ENCODE data around the gene POLD4. TPM values are rescaled to one million over a fixed set of nuclear protein-coding genes. Genes with fewer than 3 reads are reported as not detected.

The POLD4 gene
- total RNA-seq, 3 donors from 2014 or later: 16.4 to 23.8 (median 22.0) TPM

DNA sequence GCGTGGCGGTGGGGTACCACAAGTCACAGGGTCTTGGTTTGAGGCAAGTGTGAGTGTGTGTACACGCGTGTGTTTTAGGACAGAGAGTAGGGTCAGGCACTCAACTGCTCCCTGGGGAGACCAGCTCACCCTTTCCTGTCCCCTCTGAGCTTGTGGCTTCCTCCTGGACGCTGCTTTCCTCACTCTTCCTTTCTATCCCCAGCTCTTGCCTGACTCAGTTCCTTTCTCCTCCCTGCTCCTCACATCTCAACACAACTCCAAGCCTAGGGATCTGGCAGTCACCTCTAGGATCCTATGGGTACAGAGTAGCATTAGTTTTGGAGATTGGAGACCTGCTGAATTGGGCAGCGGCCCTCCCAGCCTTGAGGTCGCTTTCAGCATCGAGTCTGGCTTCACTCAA lies 15.9 kb upstream of the POLD4 start:
- H3K9me3 Mint-ChIP-seq: no peaks in the 10 kb centered on the region

DNA sequence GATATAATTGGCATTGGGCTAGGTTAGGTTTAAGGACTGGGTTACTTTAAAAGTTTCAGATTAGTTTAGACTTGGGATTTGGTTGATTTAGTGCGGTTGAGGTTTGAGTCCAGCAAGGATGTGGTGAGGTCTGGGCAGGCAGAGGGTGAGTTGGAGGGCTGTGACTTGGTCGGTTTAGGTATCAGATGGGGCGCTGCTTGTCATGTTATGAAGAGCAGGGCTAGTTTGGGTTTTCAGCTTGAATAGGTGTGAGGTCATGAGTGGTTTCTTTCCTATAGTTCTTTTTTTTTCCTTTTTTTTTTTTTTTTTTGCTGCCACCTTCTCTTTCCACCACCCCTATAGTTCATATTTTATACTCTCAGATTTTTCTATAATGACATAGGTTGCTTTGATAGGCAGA lies 15.3 kb upstream of the POLD4 start:
- no peak for DNase-seq
- Mint-ChIP-seq H3K4me3 (no peak overlapping the region), H3K4me1 (ENCODE audit: low read depth) (peaks cover 70% of the 10 kb centered on the region), H3K36me3 (ENCODE audit: insufficient read depth) (peaks cover 6% of the 10 kb centered on the region), H3K9me3 (no peaks in the 10 kb centered on the region), H3K27me3 (ENCODE audit: low read depth) (peaks cover 7% of the 10 kb centered on the region)
- ATAC-seq: peak in 1 of 2 donors; percentile 48

More for the DNA sequence above, 15.9 kb upstream of the POLD4 start:
- Mint-ChIP-seq H3K27me3 (ENCODE audit: low read depth) (peaks cover 7% of the 10 kb centered on the region), H3K4me1 (ENCODE audit: low read depth) (peaks cover 68% of the 10 kb centered on the region), H3K4me3 (no peak overlapping the region), H3K36me3 (ENCODE audit: insufficient read depth) (peaks cover 6% of the 10 kb centered on the region)
- DNase-seq (no peak), ATAC-seq (no peak)

DNA sequence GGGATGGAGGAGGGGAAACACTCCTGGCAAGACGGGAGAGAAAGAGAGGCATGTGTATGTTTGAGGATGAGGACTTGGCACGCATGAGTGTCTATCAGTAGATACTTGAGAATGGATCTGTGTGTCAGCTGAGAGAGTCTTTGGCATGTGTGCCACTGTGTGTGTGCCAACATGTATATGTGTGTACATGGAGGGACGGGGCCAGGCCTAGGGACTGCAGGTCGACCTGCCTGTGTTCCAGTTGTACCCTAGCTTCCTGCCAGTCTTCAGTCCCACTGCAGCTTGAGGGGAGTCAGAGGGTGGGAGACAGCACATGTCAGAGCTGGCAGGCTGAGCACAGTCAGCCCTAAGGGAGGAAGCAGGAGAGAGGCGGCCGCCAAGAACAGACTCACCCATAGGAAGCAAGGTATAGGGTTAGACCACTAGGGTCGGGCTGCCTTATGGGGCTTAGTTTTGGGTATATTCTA lies 14.4 kb upstream of the POLD4 start:
- Mint-ChIP-seq H3K4me1 (ENCODE audit: low read depth) (peaks cover 74% of the 10 kb centered on the region), H3K4me3 (no peak overlapping the region)

DNA sequence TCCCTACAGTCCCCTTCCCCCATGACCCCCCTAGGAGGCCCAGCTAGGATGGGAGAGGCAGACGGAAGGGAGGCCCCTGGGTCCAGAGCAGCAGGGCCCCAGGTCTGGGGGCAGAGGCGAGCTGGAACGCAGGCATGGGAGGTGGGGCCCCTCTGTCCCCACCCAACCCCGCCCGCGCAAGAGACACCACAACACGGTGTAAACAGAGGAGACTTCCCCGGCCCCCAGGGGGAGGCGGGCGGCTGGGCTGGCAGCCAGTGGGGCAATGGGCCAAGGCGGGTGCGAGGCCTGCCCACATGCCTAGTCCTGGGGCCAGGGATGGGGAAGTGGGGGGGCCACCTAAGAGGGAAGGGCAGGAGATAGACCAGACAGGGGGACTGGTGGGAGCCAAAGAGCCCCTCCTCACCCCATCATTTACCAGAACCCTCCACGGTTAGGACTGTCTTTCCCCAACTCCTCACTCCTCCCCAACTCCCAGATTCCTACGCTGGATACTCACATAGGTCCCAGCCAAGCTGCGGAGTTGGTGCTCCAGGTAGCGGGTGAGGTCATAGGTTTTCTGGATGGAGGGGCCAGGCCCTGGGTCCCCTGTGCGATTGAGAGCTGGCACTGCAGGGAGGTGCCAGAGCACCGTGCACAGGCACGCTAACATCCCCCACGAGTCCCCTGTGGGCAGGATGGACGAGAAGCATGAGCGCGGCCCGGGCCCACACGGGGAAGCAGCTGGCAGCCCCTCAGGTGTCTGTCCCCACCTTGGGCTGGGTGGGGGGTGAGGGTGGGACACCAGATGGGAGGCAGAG lies 13.8 kb upstream of the POLD4 start:
- DNase-seq: no peak
- peaks cover 6% of the 10 kb centered on the region for H3K36me3 Mint-ChIP-seq (ENCODE audit: insufficient read depth)
- H3K27me3 Mint-ChIP-seq (ENCODE audit: low read depth): peaks cover 7% of the 10 kb centered on the region
- H3K9me3 Mint-ChIP-seq: no peaks in the 10 kb centered on the region
- H3K4me1 Mint-ChIP-seq (ENCODE audit: low read depth): peaks cover 75% of the 10 kb centered on the region
- ATAC-seq: no peak
- no peak overlapping the region for H3K4me3 Mint-ChIP-seq

More for the DNA sequence above, 14.4 kb upstream of the POLD4 start:
- no peak for DNase-seq
- peaks cover 6% of the 10 kb centered on the region for H3K36me3 Mint-ChIP-seq (ENCODE audit: insufficient read depth)
- ATAC-seq: no peak
- peaks cover 7% of the 10 kb centered on the region for H3K27me3 Mint-ChIP-seq (ENCODE audit: low read depth)
- H3K9me3 Mint-ChIP-seq: no peaks in the 10 kb centered on the region

DNA sequence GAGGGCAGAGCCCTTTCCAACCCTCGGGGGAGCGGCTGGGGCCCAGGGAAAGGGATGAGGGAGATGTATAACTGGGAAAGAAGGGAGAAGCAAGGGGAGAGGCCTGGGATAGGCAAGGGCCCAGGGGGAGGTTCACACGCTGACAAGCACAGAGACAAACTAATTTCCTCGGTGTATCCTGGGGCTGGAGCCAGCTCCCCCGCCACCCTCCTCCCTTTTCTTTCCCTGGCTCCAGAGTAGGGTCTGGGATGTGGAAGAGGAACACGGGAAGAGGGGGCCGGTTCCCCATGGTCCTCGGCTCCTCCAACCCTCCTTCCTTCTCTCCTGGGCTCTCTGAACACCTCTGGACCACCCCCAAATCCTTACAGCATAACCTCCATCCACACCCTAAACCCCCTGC lies 13.2 kb upstream of the POLD4 start:
- Mint-ChIP-seq H3K4me1 (ENCODE audit: low read depth) (peaks cover 71% of the 10 kb centered on the region), H3K27me3 (ENCODE audit: low read depth) (peaks cover 4% of the 10 kb centered on the region), H3K9me3 (no peaks in the 10 kb centered on the region), H3K4me3 (no peak overlapping the region), H3K36me3 (ENCODE audit: insufficient read depth) (peaks cover 6% of the 10 kb centered on the region)
- no peak for DNase-seq
- no peak for ATAC-seq

DNA sequence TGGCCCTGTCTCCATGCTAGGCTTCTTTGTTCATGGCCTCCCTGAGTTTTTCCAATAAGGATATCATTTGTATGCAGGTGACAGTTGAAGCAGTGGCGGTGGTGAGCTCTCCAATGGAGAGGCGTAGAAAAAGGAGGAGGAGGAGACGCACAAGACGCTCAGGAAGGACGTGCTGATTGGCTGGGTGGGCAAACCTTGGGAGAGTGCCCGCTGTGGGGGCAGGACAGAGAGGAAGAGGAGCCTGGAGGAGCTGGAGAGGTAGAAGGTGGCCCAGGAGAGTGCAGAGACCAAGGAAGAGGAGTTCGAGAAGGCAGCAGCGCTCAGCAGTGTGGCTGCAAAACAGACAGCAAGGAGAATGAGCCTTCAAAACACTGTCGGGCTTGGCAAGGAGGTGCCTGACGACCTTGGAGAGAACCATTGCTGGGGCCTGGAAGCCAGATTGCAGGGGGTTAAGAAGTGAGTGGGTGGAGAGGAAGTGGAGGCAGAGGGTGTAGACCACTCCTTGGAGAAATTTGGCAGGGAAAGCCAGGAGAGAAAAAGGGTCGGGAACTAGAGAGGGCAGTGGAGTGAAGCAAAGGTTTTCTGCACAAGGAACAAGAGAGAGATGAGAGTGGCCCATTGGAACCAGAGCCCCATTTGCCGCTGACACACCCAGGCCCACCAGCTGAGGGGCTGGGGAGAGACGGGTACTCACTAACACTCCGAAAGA lies 12.5 kb upstream of the POLD4 start:
- H3K36me3 Mint-ChIP-seq (ENCODE audit: insufficient read depth): peaks cover 6% of the 10 kb centered on the region
- no peaks in the 10 kb centered on the region for H3K27me3 Mint-ChIP-seq (ENCODE audit: low read depth)
- DNase-seq (no peak), ATAC-seq (no peak)
- H3K4me3 Mint-ChIP-seq: no peak overlapping the region
- no peaks in the 10 kb centered on the region for H3K9me3 Mint-ChIP-seq
- peaks cover 65% of the 10 kb centered on the region for H3K4me1 Mint-ChIP-seq (ENCODE audit: low read depth)

DNA sequence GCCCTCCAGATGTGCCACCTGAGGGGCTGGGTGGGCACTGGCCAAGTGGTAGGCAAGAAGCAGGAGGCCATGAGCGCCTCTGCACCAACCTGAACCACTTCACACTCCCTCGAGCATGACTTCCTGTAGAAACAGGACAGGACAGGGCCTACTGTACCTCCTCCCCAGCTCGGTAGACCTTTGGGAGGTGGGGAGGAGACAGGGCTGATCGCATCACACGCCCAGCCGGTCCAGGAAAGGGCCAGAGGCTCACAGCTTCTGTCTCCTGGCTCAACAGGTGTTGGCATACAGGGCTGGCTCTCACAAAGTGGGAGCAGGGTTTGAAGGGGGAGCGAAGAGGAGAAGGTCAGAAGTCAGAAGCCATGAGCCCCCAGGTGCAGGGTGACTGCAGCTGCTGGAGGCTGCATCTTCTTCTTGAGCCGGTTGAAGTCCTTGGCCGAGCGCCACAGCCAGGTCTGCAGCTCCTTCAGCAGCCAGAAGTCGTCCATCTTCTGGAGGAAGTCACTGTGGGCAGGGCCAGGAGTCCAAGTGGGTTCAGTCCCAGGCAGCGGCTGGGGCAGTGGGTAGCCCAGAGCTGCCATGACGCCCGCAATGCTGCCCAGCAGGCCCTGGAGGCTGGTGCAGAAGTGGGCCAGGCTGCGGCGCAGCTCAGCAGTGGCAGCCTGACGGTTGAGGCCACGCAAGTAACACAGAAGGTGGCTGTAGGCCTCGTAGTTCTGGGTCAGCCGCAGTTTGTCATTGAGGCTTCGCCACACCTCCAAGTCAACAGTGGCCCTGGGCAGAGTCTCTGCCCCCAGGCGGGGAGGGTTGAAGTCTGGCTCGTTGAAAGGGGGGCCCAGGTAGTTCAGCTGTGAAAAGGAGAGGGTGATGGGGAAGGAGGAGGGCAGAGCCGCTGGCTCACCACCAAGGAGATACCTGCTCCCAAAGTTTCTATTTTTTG lies 11.7 kb upstream of the POLD4 start:
- Mint-ChIP-seq H3K4me1 (ENCODE audit: low read depth) (peaks cover 59% of the 10 kb centered on the region), H3K4me3 (no peak overlapping the region), H3K36me3 (ENCODE audit: insufficient read depth) (peaks cover 6% of the 10 kb centered on the region), H3K9me3 (no peaks in the 10 kb centered on the region), H3K27me3 (ENCODE audit: low read depth) (no peaks in the 10 kb centered on the region)
- peak in 1 of 2 donors; percentile 23 for ATAC-seq
- DNase-seq: no peak

DNA sequence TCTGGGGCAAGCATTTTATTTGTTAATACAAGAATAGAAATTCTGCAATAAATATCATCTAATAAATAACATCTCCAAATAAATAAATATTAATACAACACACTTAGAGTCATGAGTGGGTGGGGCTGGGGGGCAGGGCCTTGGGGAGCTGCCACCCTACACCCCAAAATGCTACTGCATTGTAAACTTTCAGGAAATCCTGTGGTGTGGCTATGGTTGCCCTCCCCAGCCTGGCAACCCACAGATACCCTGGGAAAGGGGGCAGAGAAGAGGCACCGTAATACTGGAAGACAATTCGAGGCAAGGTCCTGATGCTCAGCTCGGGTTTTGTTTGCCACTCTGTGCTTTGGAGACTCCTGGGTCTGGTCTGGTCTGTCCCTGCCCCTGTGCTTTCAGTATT lies 10.8 kb upstream of the POLD4 start:
- H3K36me3 Mint-ChIP-seq (ENCODE audit: insufficient read depth): peaks cover 6% of the 10 kb centered on the region
- H3K4me1 Mint-ChIP-seq (ENCODE audit: low read depth): peaks cover 51% of the 10 kb centered on the region
- no peak for DNase-seq
- no peak overlapping the region for H3K4me3 Mint-ChIP-seq
- no peaks in the 10 kb centered on the region for H3K9me3 Mint-ChIP-seq
- ATAC-seq: no peak
- H3K27me3 Mint-ChIP-seq (ENCODE audit: low read depth): no peaks in the 10 kb centered on the region

DNA sequence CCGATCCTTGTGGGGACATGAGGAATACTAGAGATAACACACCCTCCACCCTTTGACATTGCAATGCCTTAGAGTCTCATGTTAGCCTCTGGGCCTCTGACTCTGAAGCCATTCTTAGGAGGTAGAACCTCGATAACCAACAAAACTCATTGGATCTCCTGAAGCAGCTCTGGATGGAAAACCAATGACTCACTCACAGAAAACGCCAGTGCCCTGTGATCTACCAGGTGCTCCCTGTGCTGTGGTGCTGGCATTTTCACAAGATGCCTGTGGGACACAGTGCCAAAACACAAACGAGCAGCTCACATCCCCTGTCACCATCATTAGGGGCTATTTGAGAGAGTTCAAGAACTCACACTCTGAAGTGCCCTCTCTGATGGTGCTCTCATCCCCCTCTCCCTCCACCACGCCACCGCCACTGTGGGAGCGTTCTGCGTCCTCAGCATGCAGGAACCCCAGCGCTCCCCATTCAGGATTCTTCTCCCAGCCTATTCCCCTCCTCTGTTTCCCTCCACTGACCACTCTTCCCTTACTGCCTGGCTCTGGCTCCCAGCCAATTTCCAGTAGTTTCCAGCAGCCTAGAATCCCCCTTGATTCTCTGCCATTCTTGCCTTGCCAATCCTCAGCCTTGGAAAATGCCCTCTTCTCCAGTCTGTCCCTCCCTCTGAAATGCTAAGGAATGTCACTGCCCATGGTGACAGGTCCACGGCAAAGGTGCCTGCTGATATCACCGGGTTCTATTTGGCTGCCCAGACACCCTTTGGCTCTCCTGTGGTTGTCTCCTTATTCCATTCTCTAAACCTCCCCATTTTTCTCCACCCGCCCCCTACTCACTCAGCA lies 4.7 kb upstream of the POLD4 start:
- no peak overlapping the region for H3K4me3 Mint-ChIP-seq
- no peak for ATAC-seq
- H3K9me3 Mint-ChIP-seq: no peaks in the 10 kb centered on the region
- H3K4me1 Mint-ChIP-seq (ENCODE audit: low read depth): peaks cover 32% of the 10 kb centered on the region
- no peak for DNase-seq
- H3K36me3 Mint-ChIP-seq (ENCODE audit: insufficient read depth): no peaks in the 10 kb centered on the region
- no peaks in the 10 kb centered on the region for H3K27me3 Mint-ChIP-seq (ENCODE audit: low read depth)

DNA sequence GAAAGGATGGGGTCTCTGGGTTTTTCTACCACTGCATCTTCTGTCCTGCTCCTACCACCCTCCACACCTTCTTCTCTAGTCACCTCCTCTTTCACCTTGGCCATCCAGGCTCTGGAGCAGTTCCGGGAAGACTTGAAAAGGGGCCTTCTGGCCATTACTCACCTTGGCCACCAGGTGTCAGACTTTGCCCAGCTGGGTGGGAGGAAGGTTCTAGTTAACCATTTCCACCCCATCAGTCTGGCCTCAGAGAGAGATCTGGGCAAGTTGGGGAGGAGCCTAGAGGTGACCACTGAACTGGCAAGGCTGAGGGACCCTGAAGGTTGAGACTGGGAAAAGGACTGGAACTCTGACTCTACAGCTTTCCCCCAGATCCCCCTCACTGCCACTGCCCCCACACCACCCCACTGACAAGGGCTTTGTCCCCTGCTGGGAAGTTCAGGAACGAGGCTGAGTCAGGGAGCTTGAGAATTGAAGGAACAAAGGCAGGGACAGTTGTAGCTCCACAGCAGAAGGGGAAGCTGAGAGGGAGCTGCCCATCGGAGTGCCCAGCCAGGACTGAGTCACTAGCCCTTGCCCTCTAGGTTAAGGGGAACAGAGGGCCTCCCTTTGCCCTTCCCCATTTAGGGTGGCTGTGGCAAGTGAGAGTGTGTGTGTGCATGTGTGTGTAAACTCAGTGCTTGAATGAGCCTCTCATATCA lies 3.7 kb upstream of the POLD4 start:
- no peak for ATAC-seq
- no peak overlapping the region for H3K4me3 Mint-ChIP-seq
- H3K9me3 Mint-ChIP-seq: no peaks in the 10 kb centered on the region
- no peaks in the 10 kb centered on the region for H3K36me3 Mint-ChIP-seq (ENCODE audit: insufficient read depth)
- peaks cover 34% of the 10 kb centered on the region for H3K4me1 Mint-ChIP-seq (ENCODE audit: low read depth)
- DNase-seq: peak; percentile 61
- H3K27me3 Mint-ChIP-seq (ENCODE audit: low read depth): no peaks in the 10 kb centered on the region

DNA sequence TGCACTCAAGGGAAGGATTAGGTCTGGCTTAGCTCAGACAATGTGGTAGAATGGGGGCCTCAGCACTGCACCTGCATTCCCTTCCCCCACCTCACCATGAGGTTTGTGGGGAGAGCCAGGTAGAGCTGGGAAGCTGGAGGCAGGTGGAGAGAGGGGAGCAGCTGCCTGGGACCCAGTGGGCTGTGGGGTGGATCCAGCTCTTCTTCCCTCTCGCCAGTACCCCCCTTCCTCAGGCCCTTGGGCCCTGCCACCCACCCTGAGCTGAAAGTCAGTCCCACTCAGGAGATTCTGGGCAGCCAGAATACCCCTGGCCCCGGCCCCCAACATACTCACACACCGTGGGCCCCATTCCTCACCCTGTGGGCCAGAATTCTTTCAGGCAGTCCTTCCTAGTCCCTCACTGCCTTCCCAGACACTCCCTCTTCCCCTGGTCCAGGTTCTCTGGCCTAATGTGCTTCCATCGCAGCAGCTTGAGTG lies 3.1 kb upstream of the POLD4 start:
- Mint-ChIP-seq H3K4me3 (no peak overlapping the region), H3K4me1 (ENCODE audit: low read depth) (peaks cover 38% of the 10 kb centered on the region), H3K27me3 (ENCODE audit: low read depth) (no peaks in the 10 kb centered on the region), H3K36me3 (ENCODE audit: insufficient read depth) (no peaks in the 10 kb centered on the region), H3K9me3 (no peaks in the 10 kb centered on the region)
- ATAC-seq: no peak
- DNase-seq: no peak

DNA sequence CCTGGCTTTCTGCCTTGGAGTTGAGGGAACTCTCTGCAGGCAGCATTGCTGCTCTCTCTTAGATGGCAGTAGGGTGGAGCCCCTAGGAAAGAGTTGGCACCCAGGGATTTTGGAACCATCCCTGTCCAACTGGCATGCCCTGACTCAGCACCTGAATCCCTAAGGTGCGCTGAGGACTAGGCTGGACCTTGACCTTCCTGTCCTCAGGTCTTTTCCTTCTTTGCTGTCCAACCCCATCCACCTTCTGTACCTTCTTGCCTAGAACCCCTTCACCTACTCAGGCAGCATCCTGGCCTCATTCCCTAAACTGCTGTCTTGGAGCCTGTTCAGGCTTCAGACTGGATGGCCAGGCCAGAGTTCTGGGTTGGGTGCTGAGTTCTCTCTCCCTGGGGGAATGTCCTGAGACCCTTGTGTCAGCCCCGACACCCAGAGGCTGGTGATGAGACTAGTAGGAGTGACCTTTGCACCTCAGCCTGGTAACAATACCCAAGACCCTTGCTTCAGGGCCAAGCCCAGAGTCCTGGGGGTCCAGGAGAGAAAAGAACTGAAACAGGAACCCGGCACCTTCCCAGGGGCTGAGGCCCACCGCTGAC lies 2.5 kb upstream of the POLD4 start:
- Mint-ChIP-seq H3K36me3 (ENCODE audit: insufficient read depth) (no peaks in the 10 kb centered on the region), H3K4me1 (ENCODE audit: low read depth) (peaks cover 44% of the 10 kb centered on the region), H3K27me3 (ENCODE audit: low read depth) (no peaks in the 10 kb centered on the region), H3K9me3 (no peaks in the 10 kb centered on the region), H3K4me3 (no peak overlapping the region)
- ATAC-seq (no peak), DNase-seq (no peak)

Measured in activated T-cell treated with anti-CD3 and anti-CD28 coated beads, Interleukin-2, amount 50 U/mL, for 4 hours (primary cell).